ENCODE measurements around the gene CFP. TPM values are rescaled to one million over a fixed set of nuclear protein-coding genes. Genes with fewer than 3 reads are reported as not detected.

The CFP gene
- total and polyA plus RNA-seq, 2 donors (not counting 1 experiment from before 2014, with no cell fraction given), result 0.59 to 3.8 TPM

DNA sequence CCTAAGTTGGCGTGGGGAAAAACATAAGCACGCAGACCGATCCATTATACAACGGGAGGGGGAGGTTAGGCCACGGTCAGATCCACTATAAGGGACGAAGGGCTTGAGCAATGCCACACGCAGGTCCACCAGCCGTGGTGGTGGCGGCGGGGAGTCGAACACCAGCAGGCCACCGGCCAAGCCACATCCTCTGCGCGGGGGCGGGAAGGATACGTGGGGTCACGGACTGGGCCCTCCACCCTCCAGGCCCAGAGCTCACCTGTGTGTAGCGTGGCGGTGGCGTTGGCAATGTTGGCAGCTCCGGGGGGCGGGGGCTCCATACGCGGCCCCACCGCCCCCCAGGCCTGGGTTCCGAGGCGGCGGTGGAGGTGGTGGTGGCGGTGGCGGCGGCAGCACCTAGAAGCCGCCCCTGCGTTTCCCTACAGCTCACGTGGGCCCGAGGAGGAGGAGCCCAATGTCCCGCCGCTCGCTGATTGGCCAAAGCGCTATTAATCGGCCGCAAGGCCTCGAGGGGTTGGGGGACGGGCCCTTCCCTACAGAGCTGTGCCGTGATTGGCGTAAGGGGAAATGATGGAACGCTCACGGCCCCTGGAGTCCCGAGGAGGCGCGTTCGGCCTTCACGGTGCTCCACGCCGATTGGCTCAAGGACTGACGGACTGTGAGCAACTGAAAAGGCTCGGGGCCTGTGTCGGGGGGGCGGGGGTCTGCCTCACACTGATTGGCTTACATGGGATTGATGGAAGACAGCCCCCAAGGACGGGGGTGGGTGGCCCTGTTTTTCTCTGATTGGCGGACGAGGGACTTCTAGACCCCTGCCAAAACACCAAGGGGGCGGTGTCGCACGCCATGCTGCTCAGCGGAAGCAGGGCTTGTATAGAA, 20.7 kb upstream of the CFP start, which contains the start of gene ELK1:
ELK1 (minus strand) TSS at position 400 of the 879 bp plus-strand sequence. CDS start 9,122 bp downstream, outside the sequence.
- CTCF ChIA-PET, result no interaction called here

More for the DNA sequence above, 20.7 kb upstream of the CFP start, which contains the start of gene ELK1:
- no peaks in the 10 kb centered on the region for H3K9me3 ChIP-seq (ENCODE audit: control extremely low read depth in 1 of 3, control insufficient read depth in 2 of 3, insufficient read depth in 1 of 3, low read length in 2 of 3)
- H3K27ac ChIP-seq (ENCODE audit: low read length in 2 of 2), result peak within 1 kb of the TSS; percentile 69 to 73
- POLR2A ChIA-PET, result interaction anchor here (0.6 to 1.7 kb wide), 2 partner anchors 9 to 889 kb away, joined by 3 read pairs; partner anchors contain the start of genes TBC1D25 and UXT
- intact Hi-C loops (cut with micrococcal nuclease), result loop anchor here (1.0 to 10.0 kb wide), 9 partner anchors 8 to 1474 kb away; partner anchors contain the start of genes ARAF, GPKOW, PIM2 and RBM3
- peak within 1 kb of the TSS; percentile 68 for H2AFZ ChIP-seq (ENCODE audit: insufficient read depth, low read depth, low read length, poor library complexity, severe bottlenecking)
- no peaks in the 10 kb centered on the region for H4K20me1 ChIP-seq (ENCODE audit: control insufficient read depth, insufficient read depth, low read length, poor library complexity, severe bottlenecking)
- peaks cover 23% of the 10 kb centered on the region for H3K79me2 ChIP-seq (ENCODE audit: control insufficient read depth, insufficient read depth, low read length)
- peak within 1 kb of the TSS; percentile 76 for H3K4me2 ChIP-seq (replicated peaks; ENCODE audit: low read depth, low read length, poor library complexity, severe bottlenecking)
- no peak for TF ChIP-seq EZH2 (IDR thresholded peaks at IDR 0.05; ENCODE audit: borderline replicate concordance, insufficient read depth, low read depth, low read length, poor library complexity, severe bottlenecking)
- TF ChIP-seq CTCF (IDR thresholded peaks at IDR 0.05), result no peak
- peak within 1 kb of the TSS; percentile 78 for H3K9ac ChIP-seq (ENCODE audit: low read length)
- no peaks in the 10 kb centered on the region for H3K27me3 ChIP-seq (replicated peaks in 1 of 4; ENCODE audit: control extremely low read depth in 1 of 4, control insufficient read depth in 3 of 4, insufficient read depth in 4 of 4, low read length in 3 of 4)
- H3K4me3 Mint-ChIP-seq, result peak within 1 kb of the TSS; percentile 93
- 0% methylated on average over 29 of the region's 65 CpGs for WGBS (ENCODE audit: insufficient coverage)
- H3K4me1 Mint-ChIP-seq, result peaks cover 29% of the 10 kb centered on the region
- H3K36me3 ChIP-seq (replicated peaks in 1 of 2; ENCODE audit: control extremely low read depth in 1 of 2, control insufficient read depth in 1 of 2, extremely low read depth in 1 of 2, insufficient read depth in 2 of 2, low read length in 1 of 2), result peaks cover 0 to 8% of the 10 kb centered on the region in 2 experiments
- peak within 1 kb of the TSS; percentile 94 for H3K27ac Mint-ChIP-seq
- DNase-seq, result peak; percentile 94
- H3K4me1 ChIP-seq (ENCODE audit: control insufficient read depth in 2 of 2, insufficient read depth in 2 of 2, low read length in 2 of 2), result peaks cover 11 to 26% of the 10 kb centered on the region in 2 donors
- peak within 1 kb of the TSS in 4 of 5 experiments; percentile 68 to 77 (median 75) for H3K4me3 ChIP-seq (ENCODE audit: control extremely low read depth in 1 of 5, extremely low read depth in 1 of 5, insufficient read depth in 1 of 5, low read depth in 2 of 5, low read length in 4 of 5)
- peak; percentile 91 for ATAC-seq (ENCODE audit: low read depth)
- H3K27me3 Mint-ChIP-seq, result no peaks in the 10 kb centered on the region
- H3K9me3 Mint-ChIP-seq (ENCODE audit: insufficient read depth), result no peaks in the 10 kb centered on the region

Data from B cell (primary cell).